ENCODE data around the gene COP1. TPM values are rescaled to one million over a fixed set of nuclear protein-coding genes. Genes with fewer than 3 reads are reported as not detected.

Gene COP1
- total and polyA plus RNA-seq, 2 of the 8 experiments (the other 6 are each of a cell fraction or from before 2014, with no cell fraction given) = 26.2 to 44.9 TPM

DNA sequence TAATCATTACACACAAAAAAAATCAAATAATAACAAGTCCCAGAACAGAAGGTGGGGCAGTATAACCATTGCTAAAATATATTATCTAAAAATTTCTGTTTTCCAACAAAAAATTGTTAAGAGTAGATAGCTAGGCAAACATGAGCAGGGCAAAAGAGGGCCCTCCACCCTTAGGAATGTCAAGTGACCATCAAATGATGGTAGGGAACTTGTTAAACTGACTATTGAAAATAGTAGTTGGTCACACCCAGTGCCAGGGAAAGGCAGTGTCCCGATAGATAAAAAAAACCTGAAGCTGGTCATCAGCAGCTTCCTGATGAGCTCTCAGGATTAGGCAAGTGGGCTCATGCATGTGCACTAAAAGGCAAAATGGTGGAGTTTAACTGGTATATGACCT is 18.4 kb upstream of the COP1 start:
- Histone ChIP-seq H3K79me2 (ENCODE audit: control insufficient read depth in 1 of 2, insufficient read depth in 2 of 2, low read length in 2 of 2) (no peaks in the 10 kb centered on the region), H3K27ac (ENCODE audit: low read depth, low read length) (no peak overlapping the region), H3K14ac (ENCODE audit: insufficient read length) (no peak overlapping the region), H3K79me1 (ENCODE audit: low read depth, low read length) (no peaks in the 10 kb centered on the region), H2AK5ac (ENCODE audit: low read depth, low read length) (no peak overlapping the region), H2AFZ (ENCODE audit: low read length) (no peak overlapping the region), H3K9ac (replicated peaks in 1 of 4; ENCODE audit: extremely low read depth in 1 of 4, low read depth in 3 of 4, low read length in 3 of 4) (no peak overlapping the region), H3K4ac (replicated peaks; ENCODE audit: insufficient read length, low read depth, low read length) (no peak overlapping the region), H2BK120ac (replicated peaks; ENCODE audit: low read depth, low read length) (no peak overlapping the region), H4K5ac (ENCODE audit: insufficient read length, low read depth, low read length) (no peak overlapping the region), H3K56ac (replicated peaks; ENCODE audit: insufficient read length, low read depth, low read length) (no peak overlapping the region), H3K18ac (ENCODE audit: extremely low read depth, low read length) (no peak overlapping the region), H3K4me3 (ENCODE audit: extremely low read depth in 1 of 4, insufficient read depth in 2 of 4, low read depth in 3 of 4, low read length in 4 of 4) (no peak overlapping the region), H2BK20ac (ENCODE audit: low read length) (no peak overlapping the region), H4K20me1 (replicated peaks in 1 of 2; ENCODE audit: control insufficient read depth in 1 of 2, insufficient read depth in 2 of 2, low read length in 2 of 2) (no peaks in the 10 kb centered on the region), H3K27me3 (replicated peaks in 1 of 4; ENCODE audit: control insufficient read depth in 3 of 4, extremely low read depth in 1 of 4, insufficient read depth in 3 of 4, low read length in 3 of 4) (no peaks in the 10 kb centered on the region), H3K36me3 (ENCODE audit: control insufficient read depth in 2 of 4, insufficient read depth in 4 of 4, low read length in 3 of 4) (no peaks in the 10 kb centered on the region), H3K4me2 (ENCODE audit: insufficient read depth in 1 of 2, low read depth in 2 of 2, low read length in 2 of 2) (no peak overlapping the region), H3K23ac (ENCODE audit: insufficient read length) (no peak overlapping the region), H4K91ac (replicated peaks; ENCODE audit: insufficient read length, low read length) (no peak overlapping the region), H2BK5ac (ENCODE audit: low read depth, low read length) (no peak overlapping the region), H3K4me1 (replicated peaks in 1 of 4; ENCODE audit: control insufficient read depth in 3 of 4, insufficient read depth in 4 of 4, low read length in 3 of 4) (peaks cover 0 to 3% (median 0%) of the 10 kb centered on the region in 4 experiments; a peak in 2 of 7 replicates), H2BK12ac (ENCODE audit: low read depth, low read length) (no peak overlapping the region), H3K9me3 (ENCODE audit: insufficient read depth in 2 of 2, low read depth in 1 of 2, low read length in 1 of 2) (no peaks in the 10 kb centered on the region), H4K8ac (ENCODE audit: extremely low read depth, insufficient read depth, low read length) (no peak overlapping the region), H3K23me2 (ENCODE audit: low read depth, low read length) (no peaks in the 10 kb centered on the region), H2BK15ac (ENCODE audit: low read length) (peak overlapping the region; percentile 46; the same call in 1 of the 2 replicates)
- FAIRE-seq (no peak), DNase-seq (ENCODE audit: low read depth in 1 of 2, low spot score in 2 of 2) (no peak)
- TF ChIP-seq CREB1 (IDR thresholded peaks at IDR 0.05) (no peak), GTF2F1 (IDR thresholded peaks at IDR 0.05; ENCODE audit: borderline replicate concordance, low read depth, low read length) (no peak), ZNF274 (IDR thresholded peaks at IDR 0.05; ENCODE audit: borderline replicate concordance, extremely low read depth, low read length) (no peak), EGR1 (IDR thresholded peaks at IDR 0.05; ENCODE audit: borderline replicate concordance, low read depth, low read length) (no peak), BCL11A (IDR thresholded peaks at IDR 0.05; ENCODE audit: low read depth in 2 of 2, low read length in 2 of 2) (no peak), POU5F1 (IDR thresholded peaks at IDR 0.05; ENCODE audit: low read depth, low read length) (no peak), RBBP5 (IDR thresholded peaks at IDR 0.05; ENCODE audit: borderline replicate concordance, low read depth, low read length) (no peak)
- TF ChIP-seq, protein P1, sequence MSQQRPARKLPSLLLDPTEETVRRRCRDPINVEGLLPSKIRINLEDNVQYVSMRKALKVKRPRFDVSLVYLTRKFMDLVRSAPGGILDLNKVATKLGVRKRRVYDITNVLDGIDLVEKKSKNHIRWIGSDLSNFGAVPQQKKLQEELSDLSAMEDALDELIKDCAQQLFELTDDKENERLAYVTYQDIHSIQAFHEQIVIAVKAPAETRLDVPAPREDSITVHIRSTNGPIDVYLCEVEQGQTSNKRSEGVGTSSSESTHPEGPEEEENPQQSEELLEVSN (IDR thresholded peaks at IDR 0.05) = no peak
- POLR2A ChIA-PET (ENCODE audit: partially characterized antibody) = interaction anchor here (0.5 to 1.4 kb wide), 4 partner anchors 18 to 77 kb away, joined by 3 to 9 read pairs (median 4); no protein-coding TSS in a partner anchor
- WGBS, 2 experiments (ENCODE audit: extremely low coverage in 1 of 2, insufficient coverage in 1 of 2, insufficient read length in 1 of 2, insufficient replicate concordance in 2 of 2, low coverage in 1 of 2, low lambda C conversion rate in 2 of 2, missing lambda C conversion rate in 1 of 2) = 94% methylated on average over 1 of the region's 1 CpG; no CpG with 5 or more reads in 1 of the 2 experiments
- CTCF ChIA-PET (ENCODE audit: partially characterized antibody) = interaction anchor here (0.6 to 1.2 kb wide), 2 partner anchors 24 to 1705 kb away, joined by 4 to 7 read pairs; no protein-coding TSS in a partner anchor
